Left lobe of liver (tissue), 2 donors: Measurements from ENCODE around the gene ZNF831. TPM values are rescaled to one million over a fixed set of nuclear protein-coding genes. Genes with fewer than 3 reads are reported as not detected.

Experiments
- ATAC-seq: fragments of 200-7000 bp; cut with Tn5 transposase; one replicate; pipeline ENCODE4 v1.9.1; 2020; ENCODE audit warnings: mild to moderate bottlenecking, moderate library complexity
- DNase-seq: peaks from one replicate; pipeline ENCODE4 v3.0.0-alpha.2; 2020; ENCODE audit warnings: low spot score
- total RNA-seq: library from RNA; stranded (reverse); gene quantifications from one replicate; pipeline ENCODE4 v1.2.1, GENCODE V29; 2021
- donor health status: DM: no; HTN: no; CAD: no; lungs with moderate emphysema.
- donor health status: DM: no; HTN: yes; CAD: no.

Gene ZNF831
- 0.05 TPM for total RNA-seq

DNA sequence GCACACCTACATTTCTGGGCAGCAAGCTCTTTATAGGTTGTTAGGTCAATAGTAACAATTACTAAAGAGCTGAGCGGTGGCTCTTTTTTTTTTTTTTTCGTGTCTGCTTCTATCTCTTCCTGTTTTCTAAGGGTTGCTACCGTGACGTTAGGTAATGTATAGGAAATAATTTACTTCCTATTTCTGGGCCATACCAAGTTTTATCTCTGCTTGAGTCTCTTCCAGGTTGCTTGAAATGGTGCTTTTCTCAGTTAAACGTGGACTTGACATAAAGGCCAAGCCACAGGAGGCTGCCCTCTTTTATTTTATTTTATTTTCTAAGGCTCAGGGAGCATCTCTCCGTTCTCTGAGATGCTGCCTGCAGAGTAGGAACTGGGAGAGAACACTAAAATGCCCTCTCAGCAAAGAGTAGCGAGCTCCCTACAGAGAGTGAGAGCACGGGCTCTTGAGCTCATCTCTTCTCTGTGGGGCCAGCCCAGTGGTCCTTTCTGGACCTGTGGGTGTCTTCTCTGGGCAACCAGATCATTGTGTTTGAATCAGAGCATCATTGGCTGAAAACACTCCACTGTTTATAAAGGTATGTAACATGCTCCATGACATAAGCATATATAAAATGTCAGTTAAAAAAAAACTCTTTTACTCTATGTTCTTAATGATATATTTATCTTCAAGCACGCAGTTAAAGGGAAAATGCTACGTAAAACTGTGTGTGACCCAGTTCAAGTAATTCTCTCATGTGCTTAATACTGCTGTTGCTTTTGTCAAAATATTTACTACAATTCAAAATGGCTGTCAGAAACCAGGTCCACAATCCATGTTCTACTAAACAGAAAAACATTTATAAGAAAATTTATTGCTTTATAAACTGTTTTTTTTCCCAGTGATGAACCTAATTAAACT lies at the start of gene ZNF831:
Gene ZNF831 (plus strand): TSS at position 191 of the 900 bp plus-strand sequence. CDS start 27,199 bp downstream, outside the sequence.
- ATAC-seq, result no peak

DNA sequence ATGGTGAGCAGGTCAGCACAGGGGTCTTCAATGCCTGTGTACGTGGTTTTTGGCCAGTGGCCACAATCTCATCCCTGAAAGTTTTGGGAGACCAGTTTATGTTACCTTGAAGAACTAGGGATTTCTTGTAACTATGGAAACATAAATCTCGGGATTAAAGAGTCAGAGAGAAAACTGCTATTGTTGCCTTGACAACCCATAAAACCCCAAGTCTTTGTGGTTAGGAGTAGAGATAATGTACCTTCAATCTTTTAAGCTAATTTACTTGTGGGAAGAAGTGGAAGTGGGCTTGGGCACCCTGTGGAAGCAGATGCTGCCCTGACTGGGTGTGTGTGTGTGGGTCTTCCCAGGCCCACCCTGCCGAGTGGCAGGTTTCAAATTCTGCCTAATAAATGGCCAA lies 46.1 kb upstream of the ZNF831 start:
- ATAC-seq (no peak), DNase-seq (no peak)

More for the DNA sequence above, at the start of gene ZNF831:
- no peak for DNase-seq

DNA sequence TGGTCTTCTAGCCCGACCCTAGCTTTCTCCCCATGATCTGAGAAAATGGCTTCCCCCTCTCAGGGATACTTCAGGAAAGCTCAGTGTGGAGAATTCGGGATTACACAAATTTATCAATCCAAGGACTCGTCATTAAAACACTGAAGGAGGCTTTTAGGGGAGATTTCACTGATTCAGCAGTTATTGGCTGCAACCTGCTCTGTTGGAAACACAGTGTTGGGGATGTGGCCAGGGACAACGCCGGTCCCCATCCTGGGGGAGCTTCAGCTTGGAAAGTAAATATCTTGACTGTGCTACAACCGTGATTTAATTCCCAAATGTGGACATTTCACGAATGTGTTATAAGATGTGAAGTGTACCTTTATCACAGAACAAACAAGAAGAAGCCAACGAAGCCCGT lies 44.8 kb upstream of the ZNF831 start:
- DNase-seq (no peak), ATAC-seq (no peak)

DNA sequence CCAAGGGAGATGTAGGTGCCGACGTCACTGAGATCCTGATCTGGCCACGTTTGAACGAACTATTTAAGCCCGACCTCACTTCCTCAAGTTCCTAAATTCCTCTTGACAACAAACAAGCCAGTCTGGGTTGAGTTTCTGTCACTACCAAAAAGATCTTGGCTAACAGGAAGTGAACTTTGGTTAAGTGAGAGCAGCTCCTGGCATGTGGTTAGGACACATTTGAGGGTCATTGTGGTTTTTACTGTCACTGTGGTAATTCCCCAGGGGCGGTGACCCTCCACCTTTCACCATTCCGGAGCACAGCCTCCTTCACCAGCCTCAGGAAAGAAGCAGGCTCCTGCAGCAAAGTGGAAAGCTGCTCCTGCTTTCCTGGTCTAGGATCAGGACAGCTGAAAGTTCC lies 43.1 kb upstream of the ZNF831 start:
- no peak for ATAC-seq
- DNase-seq, result no peak

DNA sequence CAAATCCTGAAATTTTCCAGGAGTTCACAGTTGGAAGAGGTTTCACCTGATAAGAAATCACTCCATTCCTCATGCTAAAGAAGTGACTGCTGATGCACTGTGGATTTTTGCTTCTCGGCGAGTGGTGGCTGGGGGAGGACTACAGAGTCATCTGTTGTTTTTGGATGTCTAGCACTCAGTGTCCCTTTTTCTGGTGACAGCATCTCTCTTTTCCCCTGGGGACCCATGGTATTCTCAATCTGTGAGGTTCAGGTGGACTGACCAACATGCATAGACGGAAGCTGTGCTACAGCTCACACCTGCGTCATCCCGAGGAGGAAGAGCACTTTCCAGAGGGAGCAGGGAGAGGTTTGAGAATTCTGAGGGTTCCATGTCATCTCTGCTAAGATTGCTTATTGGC lies 42.7 kb upstream of the ZNF831 start:
- DNase-seq, result no peak

DNA sequence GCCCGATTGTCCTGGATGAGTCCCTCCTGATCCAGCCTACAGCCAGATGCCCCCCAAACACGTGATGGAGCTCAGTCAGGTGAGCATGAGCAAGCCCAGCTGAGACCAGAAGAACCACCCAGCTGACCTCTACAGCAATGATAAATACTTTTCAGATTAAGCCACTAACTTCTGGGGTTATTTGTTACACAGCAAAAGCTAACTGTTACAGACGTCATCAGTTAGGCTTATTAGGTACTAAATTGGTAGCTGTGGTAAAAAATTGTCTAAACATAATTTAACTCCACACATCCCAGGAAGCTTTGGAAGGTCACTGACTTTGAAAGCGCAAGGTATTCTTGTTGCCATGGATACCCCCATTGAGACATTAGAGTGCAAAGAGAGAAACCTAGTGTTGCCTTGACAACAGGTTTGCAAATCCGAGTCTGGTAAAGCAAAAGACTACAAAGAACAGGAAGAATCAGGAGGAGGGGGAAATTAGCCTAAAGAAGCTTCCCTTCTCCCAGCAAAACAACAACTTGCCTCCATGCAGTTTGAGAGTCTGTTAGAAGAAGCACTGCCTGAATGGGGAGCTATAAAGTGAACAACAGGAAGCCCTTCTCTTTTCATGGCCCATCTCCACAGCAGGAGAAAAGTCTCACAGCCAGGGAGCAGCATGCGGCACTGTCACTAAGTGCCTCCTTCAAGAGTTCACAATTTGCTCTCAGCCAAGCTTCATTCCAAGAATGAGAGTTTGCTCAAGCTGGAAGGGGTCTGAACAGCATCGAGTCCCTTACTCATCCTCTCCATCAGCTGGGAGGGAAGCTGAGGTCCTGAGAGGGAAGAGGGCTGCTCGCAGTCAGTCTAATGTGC lies 41.7 kb upstream of the ZNF831 start:
- DNase-seq (no peak), ATAC-seq (no peak)

More for the DNA sequence above, 42.7 kb upstream of the ZNF831 start:
- ATAC-seq, result no peak

DNA sequence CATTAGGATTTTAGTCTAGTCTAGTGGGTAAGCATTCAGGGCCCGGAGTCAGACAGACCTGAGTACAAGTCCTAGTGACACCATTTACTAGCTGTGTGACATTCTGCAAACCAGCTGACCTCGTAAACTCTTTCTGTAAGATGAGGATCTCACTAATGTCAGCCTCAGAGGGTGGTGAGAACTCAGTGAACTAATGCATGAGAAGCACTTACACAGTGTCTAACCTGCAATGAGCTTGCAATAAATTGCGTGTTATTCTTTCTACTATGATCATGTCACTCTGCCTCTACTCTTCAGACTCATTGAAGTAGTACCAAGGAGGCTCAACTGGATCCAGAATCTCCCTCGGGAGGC lies 41.1 kb upstream of the ZNF831 start:
- DNase-seq (no peak), ATAC-seq (no peak)

DNA sequence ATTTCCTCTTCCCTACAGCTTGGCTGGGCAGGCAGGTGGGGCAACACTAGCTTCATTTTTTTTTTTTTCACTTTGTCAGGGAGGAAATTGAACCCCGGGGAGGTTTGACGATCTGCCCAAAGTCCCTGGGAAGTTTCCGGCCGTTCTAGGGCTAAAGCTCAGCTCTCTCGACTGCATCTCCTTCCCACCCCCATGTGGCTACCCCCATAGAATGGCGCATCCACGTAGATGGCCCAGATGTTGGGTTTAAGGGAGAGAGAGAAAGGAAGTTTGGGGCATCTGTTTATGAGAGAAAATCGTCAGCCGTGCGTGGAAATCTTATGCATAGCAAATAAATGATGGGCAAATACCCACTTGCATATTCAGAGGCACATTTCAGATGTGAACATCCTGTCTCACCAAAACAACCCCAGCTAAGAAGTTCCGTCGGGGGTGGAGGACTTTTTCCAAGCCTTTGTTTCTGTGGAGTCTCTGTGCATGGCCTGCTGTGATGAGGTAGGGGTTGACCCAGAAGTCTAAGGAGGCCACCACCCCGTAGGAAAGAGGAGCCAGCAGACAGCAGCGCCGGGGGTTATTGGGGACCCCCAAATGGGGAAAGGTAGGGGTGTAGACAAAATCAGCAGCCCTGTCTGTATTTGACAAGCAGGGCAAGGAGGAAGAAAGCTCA lies 40.5 kb upstream of the ZNF831 start:
- no peak for DNase-seq
- no peak for ATAC-seq

DNA sequence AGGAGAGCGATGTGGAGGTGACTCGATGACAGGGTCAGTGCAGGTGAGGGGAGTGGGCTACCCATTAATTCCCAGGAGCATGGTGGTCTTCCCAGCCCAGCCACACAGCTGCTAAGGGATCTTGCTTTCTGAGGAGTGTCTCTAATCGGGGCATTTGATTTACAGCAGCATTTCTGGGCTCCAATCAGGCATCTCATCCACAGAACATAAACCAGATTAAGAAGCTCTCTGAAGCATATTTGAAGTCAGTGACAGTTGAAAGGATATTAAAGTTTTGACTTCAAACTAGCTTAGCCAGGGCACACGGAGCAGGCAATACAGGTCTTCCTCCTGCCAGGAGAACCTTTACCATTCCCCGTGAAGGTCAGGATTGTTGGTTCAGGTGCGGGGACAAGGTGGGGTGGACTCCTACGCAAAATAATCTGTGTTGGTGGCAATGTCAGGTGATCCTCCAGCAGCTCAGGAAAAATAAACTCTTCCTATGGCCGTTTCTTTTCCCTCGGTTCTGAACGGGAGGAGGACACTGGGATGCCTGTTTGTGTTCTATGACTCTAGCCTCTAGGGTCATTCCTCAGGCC lies 39.9 kb upstream of the ZNF831 start:
- DNase-seq (no peak), ATAC-seq (no peak)

DNA sequence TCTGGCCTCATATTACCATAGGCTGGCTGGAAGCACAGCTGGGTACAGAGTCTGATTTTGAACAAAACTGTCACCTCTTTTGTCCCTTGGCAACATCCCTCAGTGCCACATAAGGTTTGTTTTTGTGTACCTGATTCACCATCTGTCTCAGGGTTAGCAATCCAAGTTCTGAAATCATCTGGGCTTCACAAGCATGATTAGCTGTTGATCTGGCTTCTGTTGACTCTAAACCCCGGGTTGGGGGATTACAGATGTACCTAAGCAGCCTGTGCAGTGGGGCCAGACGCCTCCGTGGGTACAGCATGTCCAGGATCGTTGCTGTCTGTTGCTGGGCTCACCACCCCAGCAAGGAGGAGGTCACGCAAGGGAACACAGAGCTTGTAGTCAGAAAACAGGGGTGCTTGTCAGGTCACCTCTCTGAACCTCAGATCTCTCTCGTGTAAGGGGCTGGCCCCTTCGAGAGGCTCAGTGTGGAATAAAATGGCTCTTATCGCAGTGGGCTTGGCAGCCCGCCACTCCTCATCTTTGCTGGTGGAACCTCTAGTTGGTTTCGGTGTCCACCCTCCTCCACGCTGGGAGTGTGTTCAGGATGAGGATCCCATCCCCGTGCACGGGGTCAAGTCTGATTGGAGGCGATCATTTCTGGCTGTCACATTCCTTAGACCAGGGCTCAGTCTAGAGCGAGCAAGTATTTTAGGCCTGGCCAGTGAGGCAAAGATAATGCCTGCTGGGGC lies 39.2 kb upstream of the ZNF831 start:
- DNase-seq, result no peak
- ATAC-seq, result no peak

DNA sequence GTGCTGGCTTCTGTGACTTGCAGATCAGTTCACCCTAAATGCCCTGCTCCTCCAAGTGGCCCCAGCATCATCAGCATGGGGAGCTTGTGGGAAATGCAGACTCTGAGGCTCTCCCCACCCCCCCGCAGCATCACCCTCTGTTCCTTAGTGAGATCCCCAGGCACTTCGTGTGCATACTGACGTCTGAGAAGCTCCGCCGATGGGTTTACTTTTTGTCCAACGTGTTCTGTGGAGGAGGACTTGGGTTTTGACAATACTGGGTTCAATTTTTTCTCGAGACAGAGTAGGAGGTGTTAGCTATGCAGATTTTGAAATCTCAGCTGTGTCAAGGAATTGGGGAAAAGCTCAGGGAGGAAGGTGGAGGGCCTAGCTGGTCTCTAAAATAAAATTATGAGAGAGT lies 38.3 kb upstream of the ZNF831 start:
- DNase-seq (no peak), ATAC-seq (no peak)

DNA sequence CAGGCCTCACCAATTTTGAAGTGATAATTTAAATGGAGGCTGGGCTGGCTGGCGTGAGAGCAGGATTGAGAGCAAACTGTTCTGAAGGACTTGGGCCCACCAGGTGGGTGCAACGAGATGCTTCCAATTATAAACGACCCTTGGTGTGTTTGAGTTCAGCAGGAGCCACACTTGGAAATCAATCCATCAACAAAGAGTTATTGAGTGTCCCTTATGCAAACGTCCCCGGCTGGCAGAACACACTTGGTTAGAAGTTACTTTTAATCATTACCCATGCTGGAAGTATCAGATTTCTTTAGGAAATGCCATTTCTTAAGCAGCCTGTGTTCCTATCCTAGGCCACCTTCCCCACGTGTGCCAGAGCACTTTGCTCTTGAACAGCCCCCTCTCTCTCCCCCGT lies 37.8 kb upstream of the ZNF831 start:
- DNase-seq (no peak), ATAC-seq (no peak)

DNA sequence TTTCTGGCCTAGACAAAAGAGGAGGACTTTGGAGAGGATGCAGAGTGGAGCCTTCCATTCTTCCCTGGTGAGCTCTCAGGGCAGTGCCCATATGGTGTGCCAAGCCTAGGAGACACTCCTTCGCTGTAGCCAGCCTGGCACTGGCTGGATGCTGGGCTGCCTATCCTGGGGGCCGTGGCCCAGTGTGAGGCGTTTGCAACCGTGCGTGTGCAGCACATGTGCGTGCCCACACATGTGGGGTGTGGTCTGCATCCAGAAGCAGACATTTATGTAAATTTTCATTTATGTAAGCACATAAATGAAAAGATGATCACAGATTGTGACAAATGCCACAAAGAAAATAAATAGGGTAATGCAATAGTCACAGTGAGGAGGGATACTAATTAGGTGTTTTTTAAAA lies 35.8 kb upstream of the ZNF831 start:
- DNase-seq (no peak), ATAC-seq (no peak)

DNA sequence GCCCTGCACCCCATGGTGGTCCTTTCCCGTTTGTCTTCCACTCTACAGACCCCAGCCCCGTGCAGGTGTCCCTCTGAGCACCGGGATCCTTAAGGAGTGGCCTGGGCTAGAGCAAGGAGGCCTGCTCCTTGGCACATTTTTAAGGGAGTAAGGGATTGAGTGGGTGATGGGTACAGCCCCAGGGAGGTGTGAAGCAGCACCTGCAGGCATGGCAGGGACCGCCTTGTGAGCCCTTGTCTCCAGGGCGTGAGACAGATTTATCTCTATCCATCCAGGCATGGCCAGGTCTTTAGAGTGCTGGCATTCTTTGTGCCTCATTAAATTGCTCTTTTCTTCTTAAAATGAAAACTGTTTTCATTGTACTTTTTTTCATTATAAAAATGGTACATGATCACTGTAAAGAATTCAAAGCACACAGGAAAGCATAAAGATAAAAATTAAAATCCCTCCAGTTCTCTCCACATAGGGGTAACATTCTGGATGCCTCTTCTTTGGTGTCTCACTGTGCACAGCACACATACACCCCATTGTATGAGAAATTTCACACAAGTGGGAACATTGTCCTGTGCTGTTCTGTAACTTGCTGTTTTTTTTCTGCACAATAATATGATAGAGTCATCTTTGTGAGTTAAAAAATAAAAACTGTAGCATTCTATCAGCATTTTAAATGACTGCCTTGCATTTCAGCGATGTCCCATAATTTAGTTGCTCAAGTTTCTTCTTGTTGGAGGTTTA lies 31.9 kb upstream of the ZNF831 start:
- no peak for ATAC-seq
- no peak for DNase-seq

DNA sequence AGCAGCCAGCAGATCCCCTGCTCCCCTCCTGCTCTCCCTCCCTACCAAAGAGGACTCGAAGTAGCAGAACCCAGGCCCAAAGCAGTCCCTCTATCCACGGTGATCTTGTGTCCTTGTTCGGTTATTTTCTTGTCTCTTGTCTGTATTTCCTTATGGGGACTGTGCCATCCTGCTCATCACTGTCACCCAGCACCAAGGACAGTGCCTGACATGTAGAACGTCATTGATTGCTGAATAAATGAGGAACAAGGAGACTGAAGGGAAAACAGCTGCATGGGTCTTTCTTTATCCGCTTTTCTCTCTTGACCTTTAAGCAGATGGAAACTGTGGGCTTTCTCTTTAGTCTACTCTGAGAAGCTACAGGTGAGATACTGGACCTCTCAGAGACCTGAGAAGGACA lies 29.4 kb upstream of the ZNF831 start:
- no peak for DNase-seq

DNA sequence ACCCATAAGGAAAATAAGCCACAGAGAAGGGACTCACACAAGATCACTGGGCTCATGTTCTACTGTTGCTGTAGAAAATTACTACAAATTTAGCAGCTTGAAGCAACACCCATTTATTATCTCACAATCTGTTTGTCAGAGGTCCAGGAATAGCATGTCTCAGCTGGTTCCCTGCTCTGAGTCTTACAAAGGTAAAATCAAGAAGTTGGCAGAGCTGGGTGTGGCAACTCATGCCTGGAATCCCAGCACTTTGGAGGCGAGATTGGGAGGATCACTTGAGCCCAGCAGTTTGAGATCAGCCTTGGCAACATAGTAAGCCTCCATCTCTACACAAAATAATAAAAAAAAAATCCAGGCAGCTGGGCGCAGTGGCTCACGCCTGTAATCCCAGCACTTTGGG lies 28.5 kb upstream of the ZNF831 start:
- ATAC-seq (no peak), DNase-seq (no peak)

More for the DNA sequence above, 29.4 kb upstream of the ZNF831 start:
- no peak for ATAC-seq

DNA sequence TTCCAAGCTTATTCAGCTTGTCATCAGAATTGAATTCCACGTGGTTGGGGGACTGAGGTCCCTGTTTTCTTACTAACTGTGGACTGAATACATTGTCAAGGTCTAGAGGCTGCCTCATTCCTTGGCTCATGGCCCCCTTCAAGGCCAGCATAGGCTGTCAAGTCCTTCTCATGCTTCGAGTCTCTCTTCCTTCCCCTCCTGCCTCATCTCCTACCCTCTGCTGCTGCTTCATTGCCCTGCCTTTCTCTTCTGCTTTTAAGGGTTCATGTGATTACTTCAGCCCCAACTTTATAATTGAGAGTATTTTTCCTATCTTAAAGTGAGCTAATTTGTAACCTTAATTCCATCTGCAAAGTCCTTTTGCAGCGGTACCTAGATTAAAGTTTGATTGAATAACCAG lies 27.6 kb upstream of the ZNF831 start:
- ATAC-seq (no peak), DNase-seq (no peak)

DNA sequence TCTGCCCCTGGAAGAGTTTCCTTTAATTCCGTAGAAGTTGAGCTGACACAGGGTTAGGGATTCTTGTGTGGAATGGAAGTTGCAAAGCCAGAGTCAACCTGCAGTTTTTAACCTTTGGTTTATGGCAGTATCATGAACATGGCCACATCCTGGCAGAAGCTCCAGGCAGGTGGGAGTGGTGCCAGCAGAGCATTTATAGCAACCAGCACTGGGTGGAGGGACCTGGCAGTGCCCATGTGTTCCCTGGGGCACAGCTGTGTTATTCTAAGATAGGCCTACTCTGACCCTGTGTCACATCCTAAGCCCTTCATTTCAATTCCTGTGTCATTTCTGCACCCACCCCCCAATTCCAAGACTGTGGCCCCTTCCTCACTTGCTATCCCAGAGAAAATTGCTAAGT lies 26.1 kb upstream of the ZNF831 start:
- peak; percentile 32 for ATAC-seq

DNA sequence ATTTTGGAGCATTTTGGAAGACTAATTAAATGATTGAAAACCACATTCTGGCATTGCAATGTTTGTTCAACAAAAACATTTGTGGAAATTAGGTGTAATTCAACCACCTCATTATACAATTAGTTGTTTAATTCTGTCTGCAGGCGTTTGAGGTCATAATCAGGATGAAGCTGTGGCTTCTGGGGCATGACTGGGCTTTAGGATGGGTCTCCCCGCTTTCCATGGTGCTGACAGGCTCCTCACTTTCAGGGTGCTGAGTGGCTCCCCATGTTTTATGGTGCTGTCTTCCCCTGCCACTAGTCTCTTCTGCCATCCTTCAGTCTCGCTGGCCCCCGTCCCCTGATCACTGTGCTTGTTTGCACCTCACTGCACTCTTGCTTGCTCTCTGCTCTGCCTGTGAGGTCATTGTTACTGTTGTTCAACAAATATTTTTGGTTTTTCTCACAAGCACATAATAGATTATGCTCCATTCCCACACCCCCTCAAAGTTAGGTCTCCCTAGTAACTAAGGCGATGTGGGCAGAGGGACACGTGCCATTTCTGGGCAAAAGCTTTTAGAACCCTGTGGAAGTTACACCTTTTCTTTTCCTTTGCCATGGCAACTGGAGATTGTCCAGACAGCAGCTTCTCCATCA lies 25.4 kb upstream of the ZNF831 start:
- DNase-seq (no peak), ATAC-seq (no peak)

More for the DNA sequence above, 26.1 kb upstream of the ZNF831 start:
- no peak for DNase-seq
